ENCODE results near the gene MRPL23.

MRPL23 gene

GRCh38 chr11:1921574-1922141 lies 25.5 kb upstream of the MRPL23 start:
- Histone ChIP-seq H3K27me3 (ENCODE audit: control insufficient read depth in 5 of 5, insufficient read depth in 4 of 5, low read length in 5 of 5) (peaks cover 5 to 29% (median 8%) of the 10 kb centered on the region in 5 donors), H3K9ac (ENCODE audit: low read length in 5 of 5) (no peak overlapping the region), H3K36me3 (ENCODE audit: control insufficient read depth in 5 of 5, insufficient read depth in 5 of 5, low read length in 5 of 5) (no peaks in the 10 kb centered on the region), H3K4me1 (ENCODE audit: control insufficient read depth in 5 of 5, insufficient read depth in 5 of 5, low read length in 5 of 5) (peaks cover 4 to 86% (median 50%) of the 10 kb centered on the region in 5 donors), H3K4me3 (ENCODE audit: low read depth in 1 of 5, low read length in 5 of 5) (peak overlapping the region in 1 of 5 donors; percentile 11), H3K9me3 (ENCODE audit: control insufficient read depth in 5 of 5, low read length in 5 of 5) (no peaks in the 10 kb centered on the region), H3K27ac (ENCODE audit: low read depth, low read length) (peak overlapping the region; percentile 65)

GRCh38 chr11:1922481-1923081 lies 24.6 kb upstream of the MRPL23 start:
- H3K27me3 ChIP-seq (ENCODE audit: control insufficient read depth in 5 of 5, insufficient read depth in 4 of 5, low read length in 5 of 5): peaks cover 11 to 36% (median 13%) of the 10 kb centered on the region in 5 donors
- H3K9me3 ChIP-seq (ENCODE audit: control insufficient read depth in 5 of 5, low read length in 5 of 5): no peaks in the 10 kb centered on the region
- H3K36me3 ChIP-seq (ENCODE audit: control insufficient read depth in 5 of 5, insufficient read depth in 5 of 5, low read length in 5 of 5): no peaks in the 10 kb centered on the region
- peak overlapping the region in 1 of 5 donors; percentile 11 for H3K4me3 ChIP-seq (ENCODE audit: low read depth in 1 of 5, low read length in 5 of 5)
- no peak overlapping the region for H3K9ac ChIP-seq (ENCODE audit: low read length in 5 of 5)
- peak overlapping the region; percentile 46 for H3K27ac ChIP-seq (ENCODE audit: low read depth, low read length)
- H3K4me1 ChIP-seq (ENCODE audit: control insufficient read depth in 5 of 5, insufficient read depth in 5 of 5, low read length in 5 of 5): peaks cover 7 to 86% (median 51%) of the 10 kb centered on the region in 5 donors

GRCh38 chr11:1923201-1923956 lies 23.8 kb upstream of the MRPL23 start:
- H3K27me3 ChIP-seq (ENCODE audit: control insufficient read depth in 5 of 5, insufficient read depth in 4 of 5, low read length in 5 of 5): peaks cover 13 to 41% (median 16%) of the 10 kb centered on the region in 5 donors
- H3K4me1 ChIP-seq (ENCODE audit: control insufficient read depth in 5 of 5, insufficient read depth in 5 of 5, low read length in 5 of 5): peaks cover 7 to 88% (median 51%) of the 10 kb centered on the region in 5 donors
- H3K9me3 ChIP-seq (ENCODE audit: control insufficient read depth in 5 of 5, low read length in 5 of 5): no peaks in the 10 kb centered on the region
- peak overlapping the region; percentile 46 for H3K27ac ChIP-seq (ENCODE audit: low read depth, low read length)
- H3K9ac ChIP-seq (ENCODE audit: low read length in 5 of 5): no peak overlapping the region
- H3K36me3 ChIP-seq (ENCODE audit: control insufficient read depth in 5 of 5, insufficient read depth in 5 of 5, low read length in 5 of 5): no peaks in the 10 kb centered on the region
- H3K4me3 ChIP-seq (ENCODE audit: low read depth in 1 of 5, low read length in 5 of 5): no peak overlapping the region

- H3K4me1 ChIP-seq (ENCODE audit: control insufficient read depth in 5 of 5, insufficient read depth in 5 of 5, low read length in 5 of 5): peaks cover 7 to 91% (median 52%) of the 10 kb centered on the region in 5 donors
- no peaks in the 10 kb centered on the region for H3K9me3 ChIP-seq (ENCODE audit: control insufficient read depth in 5 of 5, low read length in 5 of 5)
- H3K4me3 ChIP-seq (ENCODE audit: low read depth in 1 of 5, low read length in 5 of 5): no peak overlapping the region
- H3K27ac ChIP-seq (ENCODE audit: low read depth, low read length): no peak overlapping the region
- no peak overlapping the region for H3K9ac ChIP-seq (ENCODE audit: low read length in 5 of 5)
- H3K36me3 ChIP-seq (ENCODE audit: control insufficient read depth in 5 of 5, insufficient read depth in 5 of 5, low read length in 5 of 5): no peaks in the 10 kb centered on the region
- peaks cover 15 to 46% (median 16%) of the 10 kb centered on the region in 5 donors for H3K27me3 ChIP-seq (ENCODE audit: control insufficient read depth in 5 of 5, insufficient read depth in 4 of 5, low read length in 5 of 5)
Observed at GRCh38 chr11:1924181-1924580, 23.0 kb upstream of the MRPL23 start.

GRCh38 chr11:1924646-1925372 lies 22.3 kb upstream of the MRPL23 start:
- H3K4me3 ChIP-seq (ENCODE audit: low read depth in 1 of 5, low read length in 5 of 5): no peak overlapping the region
- H3K9ac ChIP-seq (ENCODE audit: low read length in 5 of 5): no peak overlapping the region
- peaks cover 15 to 43% (median 16%) of the 10 kb centered on the region in 5 donors for H3K27me3 ChIP-seq (ENCODE audit: control insufficient read depth in 5 of 5, insufficient read depth in 4 of 5, low read length in 5 of 5)
- H3K36me3 ChIP-seq (ENCODE audit: control insufficient read depth in 5 of 5, insufficient read depth in 5 of 5, low read length in 5 of 5): no peaks in the 10 kb centered on the region
- H3K27ac ChIP-seq (ENCODE audit: low read depth, low read length): no peak overlapping the region
- peaks cover 7 to 91% (median 57%) of the 10 kb centered on the region in 5 donors for H3K4me1 ChIP-seq (ENCODE audit: control insufficient read depth in 5 of 5, insufficient read depth in 5 of 5, low read length in 5 of 5)
- no peaks in the 10 kb centered on the region for H3K9me3 ChIP-seq (ENCODE audit: control insufficient read depth in 5 of 5, low read length in 5 of 5)

- Histone ChIP-seq H3K27ac (ENCODE audit: low read depth, low read length) (no peak overlapping the region), H3K27me3 (ENCODE audit: control insufficient read depth in 5 of 5, insufficient read depth in 4 of 5, low read length in 5 of 5) (peaks cover 15 to 43% (median 16%) of the 10 kb centered on the region in 5 donors), H3K9me3 (ENCODE audit: control insufficient read depth in 5 of 5, low read length in 5 of 5) (no peaks in the 10 kb centered on the region), H3K36me3 (ENCODE audit: control insufficient read depth in 5 of 5, insufficient read depth in 5 of 5, low read length in 5 of 5) (no peaks in the 10 kb centered on the region), H3K4me1 (ENCODE audit: control insufficient read depth in 5 of 5, insufficient read depth in 5 of 5, low read length in 5 of 5) (peaks cover 7 to 94% (median 65%) of the 10 kb centered on the region in 5 donors), H3K9ac (ENCODE audit: low read length in 5 of 5) (no peak overlapping the region), H3K4me3 (ENCODE audit: low read depth in 1 of 5, low read length in 5 of 5) (no peak overlapping the region)
Observed at GRCh38 chr11:1925373-1926155, 21.6 kb upstream of the MRPL23 start.

- Histone ChIP-seq H3K36me3 (ENCODE audit: control insufficient read depth in 5 of 5, insufficient read depth in 5 of 5, low read length in 5 of 5) (no peaks in the 10 kb centered on the region), H3K4me3 (ENCODE audit: low read depth in 1 of 5, low read length in 5 of 5) (peak overlapping the region in 1 of 5 donors; percentile 6), H3K9me3 (ENCODE audit: control insufficient read depth in 5 of 5, low read length in 5 of 5) (no peaks in the 10 kb centered on the region), H3K9ac (ENCODE audit: low read length in 5 of 5) (peak overlapping the region in 1 of 5 donors; percentile 61), H3K4me1 (ENCODE audit: control insufficient read depth in 5 of 5, insufficient read depth in 5 of 5, low read length in 5 of 5) (peaks cover 7 to 95% (median 63%) of the 10 kb centered on the region in 5 donors), H3K27ac (ENCODE audit: low read depth, low read length) (no peak overlapping the region), H3K27me3 (ENCODE audit: control insufficient read depth in 5 of 5, insufficient read depth in 4 of 5, low read length in 5 of 5) (peaks cover 15 to 43% (median 16%) of the 10 kb centered on the region in 5 donors)
Observed at GRCh38 chr11:1926156-1927025, 20.7 kb upstream of the MRPL23 start.

GRCh38 chr11:1927026-1927847 lies 19.9 kb upstream of the MRPL23 start:
- H3K27me3 ChIP-seq (ENCODE audit: control insufficient read depth in 5 of 5, insufficient read depth in 4 of 5, low read length in 5 of 5): peaks cover 13 to 44% (median 16%) of the 10 kb centered on the region in 5 donors
- H3K9me3 ChIP-seq (ENCODE audit: control insufficient read depth in 5 of 5, low read length in 5 of 5): no peaks in the 10 kb centered on the region
- no peak overlapping the region for H3K27ac ChIP-seq (ENCODE audit: low read depth, low read length)
- H3K36me3 ChIP-seq (ENCODE audit: control insufficient read depth in 5 of 5, insufficient read depth in 5 of 5, low read length in 5 of 5): no peaks in the 10 kb centered on the region
- peaks cover 6 to 95% (median 63%) of the 10 kb centered on the region in 5 donors for H3K4me1 ChIP-seq (ENCODE audit: control insufficient read depth in 5 of 5, insufficient read depth in 5 of 5, low read length in 5 of 5)
- peak overlapping the region in 2 of 5 donors; percentile 36 to 40 for H3K4me3 ChIP-seq (ENCODE audit: low read depth in 1 of 5, low read length in 5 of 5)
- peak overlapping the region in 3 of 5 donors; percentile 16 to 61 (median 25) for H3K9ac ChIP-seq (ENCODE audit: low read length in 5 of 5)

All from subcutaneous abdominal adipose tissue (tissue), 5 donors.